ENCODE data around the gene CWC22. TPM values are rescaled to one million over a fixed set of nuclear protein-coding genes. Genes with fewer than 3 reads are reported as not detected.

Gene CWC22
- total and polyA plus RNA-seq, 2 donors (not counting 1 experiment from before 2014, with no cell fraction given) = 6.3 to 28.7 TPM

GRCh38 chr2:180016937-180017336 is 9.8 kb upstream of the CWC22 start:
- no peak overlapping the region for H3K27ac ChIP-seq (ENCODE audit: low read length in 2 of 2)
- Mint-ChIP-seq H3K9me3 (ENCODE audit: insufficient read depth) (no peaks in the 10 kb centered on the region), H3K4me1 (no peaks in the 10 kb centered on the region), H3K27ac (no peak overlapping the region), H3K27me3 (peaks cover 26% of the 10 kb centered on the region), H3K4me3 (no peak overlapping the region)
- no peak overlapping the region for H3K4me2 ChIP-seq (replicated peaks; ENCODE audit: low read depth, low read length, poor library complexity, severe bottlenecking)
- H3K4me1 ChIP-seq (ENCODE audit: control insufficient read depth in 2 of 2, insufficient read depth in 2 of 2, low read length in 2 of 2) = no peaks in the 10 kb centered on the region
- no peak for ATAC-seq (ENCODE audit: low read depth)
- no peaks in the 10 kb centered on the region for H3K79me2 ChIP-seq (ENCODE audit: control insufficient read depth, insufficient read depth, low read length)
- no peak overlapping the region for H2AFZ ChIP-seq (ENCODE audit: insufficient read depth, low read depth, low read length, poor library complexity, severe bottlenecking)
- ChIA-PET CTCF (no interaction called here), POLR2A (no interaction called here)
- intact Hi-C loops (cut with micrococcal nuclease) = no loop called here
- DNase-seq = no peak
- H3K4me3 ChIP-seq (ENCODE audit: control extremely low read depth in 1 of 5, extremely low read depth in 1 of 5, insufficient read depth in 1 of 5, low read depth in 2 of 5, low read length in 4 of 5) = no peak overlapping the region
- H3K27me3 ChIP-seq (replicated peaks in 1 of 4; ENCODE audit: control extremely low read depth in 1 of 4, control insufficient read depth in 3 of 4, insufficient read depth in 4 of 4, low read length in 3 of 4) = peaks cover 0 to 4% (median 3%) of the 10 kb centered on the region in 4 experiments
- no peak for TF ChIP-seq CTCF (IDR thresholded peaks at IDR 0.05)
- TF ChIP-seq EZH2 (IDR thresholded peaks at IDR 0.05; ENCODE audit: borderline replicate concordance, insufficient read depth, low read depth, low read length, poor library complexity, severe bottlenecking) = no peak
- H3K36me3 ChIP-seq (replicated peaks in 1 of 2; ENCODE audit: control extremely low read depth in 1 of 2, control insufficient read depth in 1 of 2, extremely low read depth in 1 of 2, insufficient read depth in 2 of 2, low read length in 1 of 2) = no peaks in the 10 kb centered on the region
- WGBS (ENCODE audit: insufficient coverage) = 90% methylated on average over 1 of the region's 2 CpGs
- no peaks in the 10 kb centered on the region for H4K20me1 ChIP-seq (ENCODE audit: control insufficient read depth, insufficient read depth, low read length, poor library complexity, severe bottlenecking)
- H3K9ac ChIP-seq (ENCODE audit: low read length) = no peak overlapping the region
- no peaks in the 10 kb centered on the region for H3K9me3 ChIP-seq (ENCODE audit: control extremely low read depth in 1 of 3, control insufficient read depth in 2 of 3, insufficient read depth in 1 of 3, low read length in 2 of 3)

GRCh38 chr2:180015951-180016709 is 9.0 kb upstream of the CWC22 start:
- Mint-ChIP-seq H3K27me3 (peaks cover 26% of the 10 kb centered on the region), H3K27ac (no peak overlapping the region), H3K9me3 (ENCODE audit: insufficient read depth) (no peaks in the 10 kb centered on the region), H3K4me1 (no peaks in the 10 kb centered on the region), H3K4me3 (no peak overlapping the region)
- Histone ChIP-seq H3K9me3 (ENCODE audit: control extremely low read depth in 1 of 3, control insufficient read depth in 2 of 3, insufficient read depth in 1 of 3, low read length in 2 of 3) (no peaks in the 10 kb centered on the region), H3K4me2 (replicated peaks; ENCODE audit: low read depth, low read length, poor library complexity, severe bottlenecking) (no peak overlapping the region), H3K27me3 (replicated peaks in 1 of 4; ENCODE audit: control extremely low read depth in 1 of 4, control insufficient read depth in 3 of 4, insufficient read depth in 4 of 4, low read length in 3 of 4) (peaks cover 0 to 4% (median 3%) of the 10 kb centered on the region in 4 experiments), H4K20me1 (ENCODE audit: control insufficient read depth, insufficient read depth, low read length, poor library complexity, severe bottlenecking) (no peaks in the 10 kb centered on the region), H3K4me3 (ENCODE audit: control extremely low read depth in 1 of 5, extremely low read depth in 1 of 5, insufficient read depth in 1 of 5, low read depth in 2 of 5, low read length in 4 of 5) (no peak overlapping the region), H3K4me1 (ENCODE audit: control insufficient read depth in 2 of 2, insufficient read depth in 2 of 2, low read length in 2 of 2) (no peaks in the 10 kb centered on the region), H2AFZ (ENCODE audit: insufficient read depth, low read depth, low read length, poor library complexity, severe bottlenecking) (no peak overlapping the region), H3K27ac (ENCODE audit: low read length in 2 of 2) (no peak overlapping the region), H3K79me2 (ENCODE audit: control insufficient read depth, insufficient read depth, low read length) (no peaks in the 10 kb centered on the region), H3K9ac (ENCODE audit: low read length) (no peak overlapping the region), H3K36me3 (replicated peaks in 1 of 2; ENCODE audit: control extremely low read depth in 1 of 2, control insufficient read depth in 1 of 2, extremely low read depth in 1 of 2, insufficient read depth in 2 of 2, low read length in 1 of 2) (no peaks in the 10 kb centered on the region)
- intact Hi-C loops (cut with micrococcal nuclease) = no loop called here
- ChIA-PET POLR2A (no interaction called here), CTCF (no interaction called here)
- ATAC-seq (ENCODE audit: low read depth) = no peak
- DNase-seq = no peak
- no peak for TF ChIP-seq EZH2 (IDR thresholded peaks at IDR 0.05; ENCODE audit: borderline replicate concordance, insufficient read depth, low read depth, low read length, poor library complexity, severe bottlenecking)
- TF ChIP-seq CTCF (IDR thresholded peaks at IDR 0.05) = no peak
- no CpG with 5 or more reads among the region's 5 CpGs for WGBS (ENCODE audit: insufficient coverage)
